H9 (cell line): ENCODE data around the gene MTARC1. TPM values are rescaled to one million over a fixed set of nuclear protein-coding genes. Genes with fewer than 3 reads are reported as not detected.

Source experiments
- DNase-seq: peaks from one replicate; pipeline ENCODE4 v3.0.0-alpha.2; 2017
- H2AFZ ChIP-seq: one replicate; pipeline ENCODE4 v1.6.1; 2013; ENCODE audit warnings: mild to moderate bottlenecking, low read length, control low read depth, moderate library complexity
- H2AK5ac ChIP-seq: 2 replicates; pipeline ENCODE4 v1.6.1; 2013; ENCODE audit warnings: low read length, control low read depth, mixed read lengths; ENCODE audit not compliant: insufficient read length
- H2BK120ac ChIP-seq: one replicate; pipeline ENCODE4 v1.6.1; 2013; ENCODE audit warnings: low read depth, mild to moderate bottlenecking, low read length, control low read depth, inconsistent platforms; ENCODE audit not compliant: poor library complexity, severe bottlenecking
- H2BK12ac ChIP-seq: 2 replicates; pipeline ENCODE4 v1.6.1; 2013; ENCODE audit warnings: low read length, control low read depth, mixed read lengths, low read depth; ENCODE audit not compliant: insufficient read length
- H2BK15ac ChIP-seq: 2 replicates; pipeline ENCODE4 v1.6.1; 2013; ENCODE audit warnings: low read depth, low read length, control low read depth
- H2BK20ac ChIP-seq: one replicate; pipeline ENCODE4 v1.6.1; 2013; ENCODE audit warnings: low read depth, mild to moderate bottlenecking, low read length, control low read depth, inconsistent platforms; ENCODE audit not compliant: poor library complexity, severe bottlenecking
- H2BK5ac ChIP-seq: 2 replicates; pipeline ENCODE4 v1.6.1; 2013; ENCODE audit warnings: low read length, control low read depth, mixed read lengths; ENCODE audit not compliant: insufficient read length
- H3K14ac ChIP-seq: 2 replicates; pipeline ENCODE4 v1.6.1; 2013; ENCODE audit warnings: low read length, control low read depth; ENCODE audit not compliant: insufficient read depth
- H3K18ac ChIP-seq: 2 replicates; pipeline ENCODE4 v1.6.1; 2013; ENCODE audit warnings: low read depth, mild to moderate bottlenecking, mixed read lengths, low read length, control low read depth; ENCODE audit not compliant: insufficient read length
- H3K23ac ChIP-seq: 2 replicates; pipeline ENCODE4 v1.6.1; 2013; ENCODE audit warnings: low read length, control low read depth, mixed read lengths, low read depth; ENCODE audit not compliant: insufficient read length
- H3K23me2 ChIP-seq: 2 replicates; pipeline ENCODE4 v1.6.1; 2013; ENCODE audit warnings: low read depth, mild to moderate bottlenecking, mixed read lengths, low read length, control low read depth; ENCODE audit not compliant: insufficient read length, poor library complexity, severe bottlenecking
- H3K27ac ChIP-seq: 2 replicates; pipeline ENCODE4 v1.5.1; 2013; ENCODE audit warnings: low read length, control low read depth, mixed read lengths, low read depth; ENCODE audit not compliant: insufficient read length
- H3K27me3 ChIP-seq: 2 replicates; pipeline ENCODE4 v1.6.1; 2013; ENCODE audit warnings: low read length, control low read depth, inconsistent platforms; ENCODE audit not compliant: insufficient read depth
- H3K4ac ChIP-seq: 2 replicates; pipeline ENCODE4 v1.6.1; 2013; ENCODE audit warnings: low read depth, mild to moderate bottlenecking, control low read depth, inconsistent platforms, low read length, moderate library complexity
- H3K4me1 ChIP-seq: 2 replicates; pipeline ENCODE4 v1.6.1; 2013; ENCODE audit warnings: low read length, control low read depth, inconsistent platforms; ENCODE audit not compliant: insufficient read depth
- H3K4me2 ChIP-seq: 2 replicates; pipeline ENCODE4 v1.6.1; 2013; ENCODE audit warnings: low read length, control low read depth, mixed read lengths; ENCODE audit not compliant: insufficient read length, insufficient read depth
- H3K56ac ChIP-seq: 2 replicates; pipeline ENCODE4 v1.6.1; 2013; ENCODE audit warnings: low read depth, mild to moderate bottlenecking, mixed read lengths, low read length, control low read depth; ENCODE audit not compliant: insufficient read length
- H3K79me1 ChIP-seq: 2 replicates; pipeline ENCODE4 v1.6.1; 2013; ENCODE audit warnings: low read depth, mild to moderate bottlenecking, moderate library complexity, low read length, control low read depth, inconsistent platforms; ENCODE audit not compliant: insufficient read depth, poor library complexity, severe bottlenecking
- H3K79me2 ChIP-seq: 2 replicates; pipeline ENCODE4 v1.6.1; 2013; ENCODE audit warnings: low read length, control low read depth, inconsistent platforms; ENCODE audit not compliant: insufficient read depth
- H3K9ac ChIP-seq: 2 replicates; pipeline ENCODE4 v1.6.1; 2013; ENCODE audit warnings: low read length, control low read depth, mixed read lengths; ENCODE audit not compliant: insufficient read length; ENCODE audit errors: extremely low read depth
- H3K9me3 ChIP-seq: one replicate; pipeline ENCODE4 v1.6.1; 2013; ENCODE audit warnings: low read depth, low read length, inconsistent platforms; ENCODE audit not compliant: control insufficient read depth
- H3T11ph ChIP-seq: one replicate; pipeline ENCODE4 v1.6.1; 2013; ENCODE audit warnings: mild to moderate bottlenecking, low read length, control low read depth, inconsistent platforms
- H4K20me1 ChIP-seq: one replicate; pipeline ENCODE4 v1.6.1; 2013; ENCODE audit not compliant: control insufficient read depth, insufficient read length, insufficient read depth
- H4K5ac ChIP-seq: 2 replicates; pipeline ENCODE4 v1.6.1; 2013; ENCODE audit warnings: low read depth, mild to moderate bottlenecking, mixed read lengths, low read length, control low read depth; ENCODE audit not compliant: insufficient read length
- H4K8ac ChIP-seq: replicated peaks from 2 replicates; pipeline ENCODE4 v1.6.1; 2013; ENCODE audit warnings: low read length, control low read depth, mixed read lengths, low read depth; ENCODE audit not compliant: insufficient read length
- H4K91ac ChIP-seq: 2 replicates; pipeline ENCODE4 v1.6.1; 2013; ENCODE audit warnings: low read depth, mild to moderate bottlenecking, moderate library complexity, mixed read lengths, low read length, control low read depth; ENCODE audit not compliant: insufficient read length
- H3K27ac Mint-ChIP-seq, 3 experiments: 2 replicates in 2 of 3; 3 replicates in 1 of 3; pipeline ENCODE4 v1.8.0; 2020 to 2021; ENCODE audit warnings: mixed read lengths in 3 of 3, mild to moderate bottlenecking in 1 of 3, moderate library complexity in 1 of 3
- H3K27me3 Mint-ChIP-seq: 2 replicates; pipeline ENCODE4 v1.8.0; 2021; ENCODE audit warnings: low read depth, mild to moderate bottlenecking, moderate library complexity, mixed read lengths
- H3K36me3 Mint-ChIP-seq, 3 experiments: 2 replicates in 2 of 3; 3 replicates in 1 of 3; pipeline ENCODE4 v1.8.0; 2020 to 2021; ENCODE audit warnings: low read depth in 3 of 3, mixed read lengths in 3 of 3; ENCODE audit not compliant: insufficient read depth in 1 of 3
- H3K4me1 Mint-ChIP-seq, 2 experiments: 2 replicates each; pipeline ENCODE4 v1.8.0; 2020; ENCODE audit warnings: mixed read lengths in 2 of 2
- H3K4me3 Mint-ChIP-seq, 2 experiments: 2 replicates in 1 of 2; 3 replicates in 1 of 2; pipeline ENCODE4 v1.8.0; 2020 to 2021; ENCODE audit warnings: mild to moderate bottlenecking in 2 of 2, mixed read lengths in 2 of 2, moderate library complexity in 1 of 2
- H3K9me3 Mint-ChIP-seq, 2 experiments: 2 replicates in 1 of 2; 3 replicates in 1 of 2; pipeline ENCODE4 v1.8.0; 2020; ENCODE audit warnings: mild to moderate bottlenecking in 2 of 2, mixed read lengths in 2 of 2, moderate library complexity in 1 of 2
- CTCF ChIP-seq: fragments of 200-600 bp; sonication (generic); conservative IDR thresholded peaks from 3 replicates; pipeline ENCODE4 v1.8.0; 2021; ENCODE audit warnings: antibody characterized with exemption, mild to moderate bottlenecking
- WGBS: extraction: QIAGEN DNeasy Blood & Tissue Kit; methylation state at CpG from one replicate; pipeline ENCODE4 v1.1.7; 2013; ENCODE audit warnings: missing lambda C conversion rate, low lambda C conversion rate, mixed read lengths; ENCODE audit not compliant: insufficient read length; ENCODE audit errors: extremely low coverage; 5-methylcytosine and 5-hydroxymethylcytosine counted together
- total RNA-seq: library from RNA; stranded (reverse); gene quantifications from 2 replicates; pipeline ENCODE4 v1.2.1, GENCODE V29; 2021

MTARC1 gene
- total RNA-seq, 1 experiment from 2014 or later: 33.7 TPM

GRCh38 chr1:220807726-220808125 is 21.0 kb downstream of the MTARC1 start:
- no CpG with 5 or more reads among the region's 6 CpGs for WGBS

More at GRCh38 chr1:220807726-220808125, 21.0 kb downstream of the MTARC1 start:
- no peak overlapping the region for H4K8ac ChIP-seq
- no peak overlapping the region for H2BK120ac ChIP-seq
- no peak overlapping the region for H3K14ac ChIP-seq
- no peak overlapping the region for H2AFZ ChIP-seq
- no peak overlapping the region for H2BK12ac ChIP-seq
- no peaks in the 10 kb centered on the region for H3K79me1 ChIP-seq
- no peak overlapping the region for H3K56ac ChIP-seq
- no peak overlapping the region for H3K4ac ChIP-seq
- H4K91ac ChIP-seq: no peak overlapping the region
- no peak overlapping the region for H4K5ac ChIP-seq
- Mint-ChIP-seq H3K27ac (peak overlapping the region in 1 of 3 experiments; percentile 8; a peak in 1 of 7 replicates), H3K27me3 (no peaks in the 10 kb centered on the region), H3K9me3 (no peaks in the 10 kb centered on the region), H3K4me3 (no peak overlapping the region), H3K4me1 (peaks cover 7 to 17% of the 10 kb centered on the region in 2 experiments), H3K36me3 (peaks cover 10 to 45% (median 32%) of the 10 kb centered on the region in 3 experiments; a peak in 6 of 7 replicates)
- H3K9ac ChIP-seq: no peak overlapping the region
- no peak for TF ChIP-seq CTCF
- H3K9me3 ChIP-seq: no peaks in the 10 kb centered on the region
- no peak overlapping the region for H2AK5ac ChIP-seq
- H3T11ph ChIP-seq: no peak overlapping the region
- H3K27ac ChIP-seq: no peak overlapping the region
- H3K23ac ChIP-seq: no peak overlapping the region
- no peak for DNase-seq
- no peak overlapping the region for H3K4me2 ChIP-seq
- H3K23me2 ChIP-seq: peaks cover 3% of the 10 kb centered on the region
- H2BK5ac ChIP-seq: no peak overlapping the region
- no peaks in the 10 kb centered on the region for H3K79me2 ChIP-seq
- no peak overlapping the region for H2BK20ac ChIP-seq
- H3K4me1 ChIP-seq: no peaks in the 10 kb centered on the region
- H4K20me1 ChIP-seq: peaks cover 3% of the 10 kb centered on the region
- H2BK15ac ChIP-seq: no peak overlapping the region
- no peaks in the 10 kb centered on the region for H3K27me3 ChIP-seq
- H3K18ac ChIP-seq: no peak overlapping the region
